PFSK-1 (cell line): ENCODE results near the gene ATCAY.

ENCODE experiments used
- POLR2AphosphoS5 ChIP-seq: IDR thresholded peaks from 2 replicates; pipeline ENCODE4 v1.6.1; 2012; ENCODE audit warnings: low read depth, mild to moderate bottlenecking, control low read depth, low read length, moderate library complexity
- REST ChIP-seq, 2 experiments: IDR thresholded peaks; 2 replicates each; pipeline versions ENCODE4 v1.6.1 to v1.8.0; 2011 to 2012; ENCODE audit warnings: low read depth in 2 of 2, low read length in 2 of 2, control low read depth in 1 of 2, inconsistent platforms in 1 of 2, mild to moderate bottlenecking in 1 of 2, moderate library complexity in 1 of 2; ENCODE audit not compliant: insufficient read depth in 1 of 2

GRCh38 chr19:3837332-3837731 is 43.2 kb upstream of the ATCAY start:
- no peak for TF ChIP-seq POLR2AphosphoS5
- TF ChIP-seq REST (IDR thresholded peaks at IDR 0.05; ENCODE audit: insufficient read depth in 1 of 2, low read depth in 2 of 2, low read length in 2 of 2) = no peak
